ENCODE data around the gene ATP11B. TPM values are rescaled to one million over a fixed set of nuclear protein-coding genes. Genes with fewer than 3 reads are reported as not detected.

Gene ATP11B
- total and polyA plus RNA-seq, 10 of the 15 experiments (the other 5 are each of a cell fraction or from before 2014, with no cell fraction given) = 10.3 to 66.9 (median 36.7) TPM

DNA sequence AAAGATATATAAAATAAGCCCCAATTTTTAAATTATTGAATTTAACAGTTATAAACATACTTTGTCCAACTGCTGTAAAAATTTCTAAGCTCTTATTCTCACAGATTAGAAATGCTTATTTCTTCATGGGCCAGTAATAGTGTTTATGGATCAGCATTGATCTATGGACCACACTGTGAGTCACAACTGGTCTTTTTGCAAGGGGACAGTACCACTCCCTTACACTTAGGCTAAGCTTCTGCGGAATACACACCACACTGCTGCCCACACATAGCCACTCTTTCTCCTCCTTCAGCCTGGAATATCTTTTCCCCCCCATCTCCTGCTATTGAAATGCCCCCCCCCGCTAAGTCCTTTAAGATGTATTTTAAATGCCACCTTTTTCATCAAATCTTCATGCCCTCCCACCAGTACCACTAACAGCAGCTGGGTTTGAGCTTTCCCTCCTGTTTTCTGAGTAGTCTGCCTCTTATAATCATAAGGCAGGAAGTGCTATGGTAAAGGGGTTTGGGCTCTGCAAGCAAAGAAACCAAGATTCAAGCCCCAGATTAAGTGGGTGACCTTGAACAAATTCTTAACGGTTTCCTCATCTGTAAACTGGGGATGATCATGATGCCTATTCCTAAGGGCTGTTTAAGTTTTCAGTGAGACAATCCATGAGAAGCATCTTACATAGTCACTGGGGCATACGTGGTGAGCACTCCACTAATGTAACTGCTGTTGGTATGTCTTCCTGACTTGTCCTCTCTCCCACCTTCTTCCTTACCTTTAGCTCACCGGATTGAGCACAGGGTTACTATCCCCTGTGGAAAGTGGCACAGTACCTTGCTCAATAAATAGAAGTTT, 117.9 kb downstream of the ATP11B start:
- intact Hi-C loops (cut with micrococcal nuclease; ENCODE audit: unreplicated experiment) (loop anchor here (5.0 kb wide), 1 partner anchor 186 kb away; the partner anchor contains the start of gene MCCC1), in situ Hi-C loops (cut with MboI) (no loop called here)
- ATAC-seq (no peak), DNase-seq (ENCODE audit: low read depth, low spot score) (no peak), FAIRE-seq (no peak)
- POLR2A ChIA-PET = interaction anchor here (1.5 kb wide), 1 partner anchor 134 kb away, joined by 3 read pairs; no protein-coding TSS in a partner anchor
- no peak overlapping the region for H3K27ac ChIP-seq (ENCODE audit: control insufficient read depth, insufficient read depth)
- H3K4me1 ChIP-seq (ENCODE audit: control insufficient read depth, insufficient read depth, low read length) = peaks cover 15% of the 10 kb centered on the region
- H3K9ac ChIP-seq (ENCODE audit: control insufficient read depth, insufficient read depth, low read length) = no peak overlapping the region
- no peaks in the 10 kb centered on the region for H4K20me1 ChIP-seq (ENCODE audit: control insufficient read depth, insufficient read depth)
- WGBS (ENCODE audit: insufficient coverage, insufficient replicate concordance, low lambda C conversion rate, missing lambda C conversion rate) = 95% methylated on average over 5 of the region's 5 CpGs
- no peaks in the 10 kb centered on the region for H3K79me2 ChIP-seq (ENCODE audit: control insufficient read depth, insufficient read depth, low read length)
- no peak overlapping the region for H2AFZ ChIP-seq (ENCODE audit: control insufficient read depth, low read depth, low read length)
- RAD21 ChIA-PET (ENCODE audit: unreplicated experiment) = interaction anchor here (1.0 to 4.6 kb wide), 3 partner anchors 15 to 208 kb away, joined by 4 to 26 read pairs (median 20); no protein-coding TSS in a partner anchor
- BruUV-seq (replicated peaks) = no TSS peak
- H3K9me3 ChIP-seq (replicated peaks; ENCODE audit: control insufficient read depth, insufficient read depth, low read length) = no peaks in the 10 kb centered on the region
- SMC1A ChIA-PET (ENCODE audit: uncharacterized antibody, unreplicated experiment) = interaction anchor here (0.6 to 2.3 kb wide), 15 partner anchors 8 to 487 kb away, joined by 3 to 8 read pairs (median 4); no protein-coding TSS in a partner anchor
- H3K36me3 ChIP-seq (ENCODE audit: control insufficient read depth in 2 of 2, insufficient read depth in 2 of 2, low read length in 1 of 2) = peaks cover 2 to 6% of the 10 kb centered on the region in 2 experiments; a peak in 3 of 4 replicates
- CTCF ChIA-PET = interaction anchor here (0.6 to 5.0 kb wide), 9 partner anchors 15 to 471 kb away, joined by 3 to 41 read pairs (median 7); partner anchors contain the start of gene DCUN1D1
- H3K27me3 ChIP-seq (replicated peaks in 1 of 2; ENCODE audit: control insufficient read depth in 2 of 2, insufficient read depth in 2 of 2, low read length in 1 of 2) = no peaks in the 10 kb centered on the region
- TF ChIP-seq RELA (IDR thresholded peaks at IDR 0.05; ENCODE audit: borderline replicate concordance, partially characterized antibody) (no peak), ZNF207 (IDR thresholded peaks at IDR 0.05; ENCODE audit: borderline replicate concordance) (no peak), ESRRA (IDR thresholded peaks at IDR 0.05; ENCODE audit: low read length) (no peak), HDAC6 (IDR thresholded peaks at IDR 0.05; ENCODE audit: unreplicated experiment) (no peak)
- TF ChIP-seq, protein P1, sequence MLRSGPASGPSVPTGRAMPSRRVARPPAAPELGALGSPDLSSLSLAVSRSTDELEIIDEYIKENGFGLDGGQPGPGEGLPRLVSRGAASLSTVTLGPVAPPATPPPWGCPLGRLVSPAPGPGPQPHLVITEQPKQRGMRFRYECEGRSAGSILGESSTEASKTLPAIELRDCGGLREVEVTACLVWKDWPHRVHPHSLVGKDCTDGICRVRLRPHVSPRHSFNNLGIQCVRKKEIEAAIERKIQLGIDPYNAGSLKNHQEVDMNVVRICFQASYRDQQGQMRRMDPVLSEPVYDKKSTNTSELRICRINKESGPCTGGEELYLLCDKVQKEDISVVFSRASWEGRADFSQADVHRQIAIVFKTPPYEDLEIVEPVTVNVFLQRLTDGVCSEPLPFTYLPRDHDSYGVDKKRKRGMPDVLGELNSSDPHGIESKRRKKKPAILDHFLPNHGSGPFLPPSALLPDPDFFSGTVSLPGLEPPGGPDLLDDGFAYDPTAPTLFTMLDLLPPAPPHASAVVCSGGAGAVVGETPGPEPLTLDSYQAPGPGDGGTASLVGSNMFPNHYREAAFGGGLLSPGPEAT (IDR thresholded peaks at IDR 0.05; ENCODE audit: low read depth) = no peak
- TF ChIP-seq, protein P2, sequence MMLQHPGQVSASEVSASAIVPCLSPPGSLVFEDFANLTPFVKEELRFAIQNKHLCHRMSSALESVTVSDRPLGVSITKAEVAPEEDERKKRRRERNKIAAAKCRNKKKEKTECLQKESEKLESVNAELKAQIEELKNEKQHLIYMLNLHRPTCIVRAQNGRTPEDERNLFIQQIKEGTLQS (IDR thresholded peaks at IDR 0.05; ENCODE audit: borderline replicate concordance, extremely low read depth, low read depth, low read length) = no peak
- TF ChIP-seq, protein P3, sequence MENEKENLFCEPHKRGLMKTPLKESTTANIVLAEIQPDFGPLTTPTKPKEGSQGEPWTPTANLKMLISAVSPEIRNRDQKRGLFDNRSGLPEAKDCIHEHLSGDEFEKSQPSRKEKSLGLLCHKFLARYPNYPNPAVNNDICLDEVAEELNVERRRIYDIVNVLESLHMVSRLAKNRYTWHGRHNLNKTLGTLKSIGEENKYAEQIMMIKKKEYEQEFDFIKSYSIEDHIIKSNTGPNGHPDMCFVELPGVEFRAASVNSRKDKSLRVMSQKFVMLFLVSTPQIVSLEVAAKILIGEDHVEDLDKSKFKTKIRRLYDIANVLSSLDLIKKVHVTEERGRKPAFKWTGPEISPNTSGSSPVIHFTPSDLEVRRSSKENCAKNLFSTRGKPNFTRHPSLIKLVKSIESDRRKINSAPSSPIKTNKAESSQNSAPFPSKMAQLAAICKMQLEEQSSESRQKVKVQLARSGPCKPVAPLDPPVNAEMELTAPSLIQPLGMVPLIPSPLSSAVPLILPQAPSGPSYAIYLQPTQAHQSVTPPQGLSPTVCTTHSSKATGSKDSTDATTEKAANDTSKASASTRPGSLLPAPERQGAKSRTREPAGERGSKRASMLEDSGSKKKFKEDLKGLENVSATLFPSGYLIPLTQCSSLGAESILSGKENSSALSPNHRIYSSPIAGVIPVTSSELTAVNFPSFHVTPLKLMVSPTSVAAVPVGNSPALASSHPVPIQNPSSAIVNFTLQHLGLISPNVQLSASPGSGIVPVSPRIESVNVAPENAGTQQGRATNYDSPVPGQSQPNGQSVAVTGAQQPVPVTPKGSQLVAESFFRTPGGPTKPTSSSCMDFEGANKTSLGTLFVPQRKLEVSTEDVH (IDR thresholded peaks at IDR 0.05; ENCODE audit: low read depth, partially characterized antibody) = no peak
- H3K4me3 ChIP-seq = no peak overlapping the region
- no peak overlapping the region for H3K4me2 ChIP-seq (ENCODE audit: control insufficient read depth, insufficient read depth)
